ENCODE data around the gene MGAT5. TPM values are rescaled to one million over a fixed set of nuclear protein-coding genes. Genes with fewer than 3 reads are reported as not detected.

The MGAT5 gene
- total RNA-seq, 1 experiment from 2014 or later: 34.0 TPM

DNA sequence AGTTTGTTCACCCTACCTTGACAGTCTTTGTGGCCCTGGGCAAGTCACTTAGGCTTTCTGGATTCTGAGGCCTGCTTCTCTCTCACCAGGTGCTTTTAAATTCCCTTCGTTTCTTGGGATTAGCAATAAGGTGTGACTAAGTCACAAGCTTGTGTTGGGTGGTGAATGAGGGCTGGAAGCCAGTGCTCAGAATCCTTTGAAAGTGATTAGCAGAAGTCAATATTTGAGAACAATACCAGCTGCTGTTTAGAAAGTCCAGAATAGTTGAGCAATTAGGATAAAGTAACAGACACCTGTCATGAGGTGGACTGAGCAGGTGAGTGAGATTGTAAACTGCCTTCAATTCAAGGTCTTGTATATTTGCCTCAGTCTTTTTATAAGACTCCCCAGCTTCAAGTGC is 19.3 kb upstream of the MGAT5 start:
- Histone ChIP-seq H3K27me3 (ENCODE audit: insufficient read depth, low read length) (no peaks in the 10 kb centered on the region), H4K20me1 (ENCODE audit: insufficient read depth) (no peaks in the 10 kb centered on the region), H3K4me2 (ENCODE audit: low read length) (no peak overlapping the region), H3K27ac (ENCODE audit: low read depth, low read length) (no peak overlapping the region), H3K9me3 (ENCODE audit: control insufficient read depth in 1 of 2, insufficient read depth in 1 of 2, low read depth in 1 of 2, low read length in 2 of 2) (no peaks in the 10 kb centered on the region), H3K4me3 (replicated peaks in 1 of 2; ENCODE audit: low read depth in 1 of 2, low read length in 2 of 2) (no peak overlapping the region), H3K9ac (ENCODE audit: low read length) (no peak overlapping the region), H3K4me1 (ENCODE audit: control insufficient read depth in 1 of 2, insufficient read depth in 2 of 2, low read length in 2 of 2) (peaks cover 0 to 14% of the 10 kb centered on the region in 2 experiments; a peak in 1 of 4 replicates), H3K36me3 (ENCODE audit: control insufficient read depth in 1 of 2, insufficient read depth in 2 of 2, low read length in 2 of 2) (no peaks in the 10 kb centered on the region), H3K9me2 (ENCODE audit: insufficient read depth) (no peaks in the 10 kb centered on the region), H3K79me2 (ENCODE audit: insufficient read depth, low read length) (no peaks in the 10 kb centered on the region; the same call in 1 of the 2 replicates), H2AFZ (ENCODE audit: low read depth, low read length, poor library complexity, severe bottlenecking) (no peak overlapping the region)
- ChIA-PET CTCF (interaction anchor here (1.8 kb wide), 1 partner anchor 11 kb away, joined by 8 read pairs; no protein-coding TSS in a partner anchor), POLR2A (no interaction called here), RAD21 (ENCODE audit: low non-redundant PET in 1 of 2, low total read pairs in 2 of 2, uncharacterized antibody in 2 of 2, unreplicated experiment in 2 of 2) (no interaction called here)
- ATAC-seq (no peak), DNase-seq (ENCODE audit: low read depth, low spot score) (no peak)
- intact Hi-C loops (cut with micrococcal nuclease): no loop called here
- TF ChIP-seq SIN3A (IDR thresholded peaks at IDR 0.05; ENCODE audit: low read depth): no peak
- TF ChIP-seq POLR2A (IDR thresholded peaks at IDR 0.05; ENCODE audit: borderline replicate concordance, extremely low read depth, insufficient read depth, insufficient read length): no peak
- TF ChIP-seq POLR2AphosphoS5 (IDR thresholded peaks at IDR 0.05; ENCODE audit: low read depth, low read length): no peak
- TF ChIP-seq EZH2 (IDR thresholded peaks at IDR 0.05): no peak
- TF ChIP-seq, protein P1, sequence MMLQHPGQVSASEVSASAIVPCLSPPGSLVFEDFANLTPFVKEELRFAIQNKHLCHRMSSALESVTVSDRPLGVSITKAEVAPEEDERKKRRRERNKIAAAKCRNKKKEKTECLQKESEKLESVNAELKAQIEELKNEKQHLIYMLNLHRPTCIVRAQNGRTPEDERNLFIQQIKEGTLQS (IDR thresholded peaks at IDR 0.05): no peak
- TF ChIP-seq JUND (IDR thresholded peaks at IDR 0.05): no peak
- TF ChIP-seq ELF1 (IDR thresholded peaks at IDR 0.05; ENCODE audit: borderline replicate concordance, low read depth): no peak
- TF ChIP-seq, protein P2, sequence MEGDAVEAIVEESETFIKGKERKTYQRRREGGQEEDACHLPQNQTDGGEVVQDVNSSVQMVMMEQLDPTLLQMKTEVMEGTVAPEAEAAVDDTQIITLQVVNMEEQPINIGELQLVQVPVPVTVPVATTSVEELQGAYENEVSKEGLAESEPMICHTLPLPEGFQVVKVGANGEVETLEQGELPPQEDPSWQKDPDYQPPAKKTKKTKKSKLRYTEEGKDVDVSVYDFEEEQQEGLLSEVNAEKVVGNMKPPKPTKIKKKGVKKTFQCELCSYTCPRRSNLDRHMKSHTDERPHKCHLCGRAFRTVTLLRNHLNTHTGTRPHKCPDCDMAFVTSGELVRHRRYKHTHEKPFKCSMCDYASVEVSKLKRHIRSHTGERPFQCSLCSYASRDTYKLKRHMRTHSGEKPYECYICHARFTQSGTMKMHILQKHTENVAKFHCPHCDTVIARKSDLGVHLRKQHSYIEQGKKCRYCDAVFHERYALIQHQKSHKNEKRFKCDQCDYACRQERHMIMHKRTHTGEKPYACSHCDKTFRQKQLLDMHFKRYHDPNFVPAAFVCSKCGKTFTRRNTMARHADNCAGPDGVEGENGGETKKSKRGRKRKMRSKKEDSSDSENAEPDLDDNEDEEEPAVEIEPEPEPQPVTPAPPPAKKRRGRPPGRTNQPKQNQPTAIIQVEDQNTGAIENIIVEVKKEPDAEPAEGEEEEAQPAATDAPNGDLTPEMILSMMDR (IDR thresholded peaks at IDR 0.05 in 2 of 3, conservative IDR thresholded peaks at IDR 0.05 in 1 of 3; ENCODE audit: borderline replicate concordance in 1 of 3, insufficient read depth in 1 of 3, low read depth in 2 of 3, low read length in 2 of 3): no peak
- no peak for TF ChIP-seq CBX3 (IDR thresholded peaks at IDR 0.05; ENCODE audit: low read depth)
- TF ChIP-seq, protein P3, sequence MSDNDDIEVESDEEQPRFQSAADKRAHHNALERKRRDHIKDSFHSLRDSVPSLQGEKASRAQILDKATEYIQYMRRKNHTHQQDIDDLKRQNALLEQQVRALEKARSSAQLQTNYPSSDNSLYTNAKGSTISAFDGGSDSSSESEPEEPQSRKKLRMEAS (IDR thresholded peaks at IDR 0.05): no peak
- no TSS peak for BruUV-seq (replicated peaks)

All from HCT116 (cell line).